GM12891 (cell line): ENCODE data around the gene FKBP1B.
"Not testable (repeated sequence)": the region's sequence is repeated elsewhere in the genome, so short reads cannot be mapped to it uniquely, and the experiment has no call there.

Experiments
- POLR2A ChIP-seq: IDR thresholded peaks from 2 replicates; pipeline ENCODE4 v1.6.1; 2011; ENCODE audit warnings: low read depth, low read length, control low read depth
- POLR2AphosphoS5 ChIP-seq: IDR thresholded peaks from 2 replicates; pipeline ENCODE4 v1.6.1; 2011; ENCODE audit warnings: low read depth, low read length, control low read depth
- TAF1 ChIP-seq: IDR thresholded peaks from 2 replicates; pipeline ENCODE4 v1.6.1; 2011; ENCODE audit warnings: low read depth, low read length, control low read depth

- not testable (repeated sequence) for TF ChIP-seq POLR2AphosphoS5, POLR2A, TAF1
These were observed 59.9 kb downstream of the FKBP1B start for GRCh38 chr2:24109431-24109830.
